GM21423 (cell line): ENCODE results near the gene DIAPH1.

Source experiments
- ATAC-seq: cut with Tn5 transposase; IDR thresholded peaks from one replicate; pipeline ENCODE4 v1.9.1; 2021; ENCODE audit warnings: mild to moderate bottlenecking, moderate library complexity; ENCODE audit not compliant: unreplicated experiment

Gene DIAPH1

DNA sequence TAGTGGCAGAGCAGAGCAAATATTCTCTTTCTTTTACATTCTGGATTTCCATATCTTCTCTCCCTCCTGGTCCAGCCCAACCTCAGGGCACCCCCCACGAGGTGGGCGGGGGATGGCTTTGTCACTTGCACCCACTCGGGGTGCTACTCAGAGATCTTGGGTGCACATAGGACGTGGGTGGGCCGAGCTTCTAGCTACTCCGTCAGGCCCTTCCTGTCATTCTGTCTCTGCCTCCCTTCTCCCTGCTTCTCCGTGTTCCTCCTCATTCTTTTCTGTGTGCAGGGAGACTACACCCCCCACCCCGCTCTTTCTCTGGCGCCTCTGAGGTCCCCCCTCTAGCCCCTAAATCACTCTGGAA lies 110.4 kb downstream of the DIAPH1 start:
- ATAC-seq, result no peak

DNA sequence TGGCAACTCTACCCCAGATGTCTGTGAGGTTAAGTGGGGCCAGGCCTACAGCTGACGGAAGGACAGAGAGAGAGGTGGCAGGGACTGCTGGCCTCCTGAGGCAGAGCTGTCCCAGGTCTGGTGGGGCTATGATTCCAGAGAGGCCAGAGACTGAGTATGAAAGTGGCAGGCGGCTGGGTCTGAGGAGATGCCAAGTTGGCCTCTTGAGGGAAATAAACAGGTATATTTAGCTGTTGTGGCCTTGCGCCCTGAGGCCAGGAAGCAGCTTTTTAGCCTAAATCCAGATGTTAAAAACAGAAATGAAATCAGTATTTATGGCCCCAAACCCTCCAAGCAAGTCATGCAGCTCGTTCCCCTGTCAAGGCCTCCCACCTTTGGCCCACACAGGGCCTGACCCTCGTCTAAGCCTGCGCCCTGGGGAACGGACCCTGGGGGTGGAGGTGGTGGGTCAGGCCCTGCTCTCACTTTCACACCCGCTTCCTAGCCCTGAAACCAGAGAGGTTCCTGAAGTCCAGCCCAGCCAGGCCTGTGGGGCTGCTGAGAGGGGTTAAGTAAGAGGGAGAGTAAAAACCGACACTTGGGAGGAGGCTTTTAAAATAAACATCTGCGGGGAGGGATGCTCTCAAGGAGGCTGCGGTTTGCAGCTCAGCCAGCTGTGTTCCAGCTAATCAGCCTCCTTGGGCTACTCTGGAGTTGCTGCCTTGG lies 111.3 kb downstream of the DIAPH1 start:
- peak; percentile 44 for ATAC-seq

DNA sequence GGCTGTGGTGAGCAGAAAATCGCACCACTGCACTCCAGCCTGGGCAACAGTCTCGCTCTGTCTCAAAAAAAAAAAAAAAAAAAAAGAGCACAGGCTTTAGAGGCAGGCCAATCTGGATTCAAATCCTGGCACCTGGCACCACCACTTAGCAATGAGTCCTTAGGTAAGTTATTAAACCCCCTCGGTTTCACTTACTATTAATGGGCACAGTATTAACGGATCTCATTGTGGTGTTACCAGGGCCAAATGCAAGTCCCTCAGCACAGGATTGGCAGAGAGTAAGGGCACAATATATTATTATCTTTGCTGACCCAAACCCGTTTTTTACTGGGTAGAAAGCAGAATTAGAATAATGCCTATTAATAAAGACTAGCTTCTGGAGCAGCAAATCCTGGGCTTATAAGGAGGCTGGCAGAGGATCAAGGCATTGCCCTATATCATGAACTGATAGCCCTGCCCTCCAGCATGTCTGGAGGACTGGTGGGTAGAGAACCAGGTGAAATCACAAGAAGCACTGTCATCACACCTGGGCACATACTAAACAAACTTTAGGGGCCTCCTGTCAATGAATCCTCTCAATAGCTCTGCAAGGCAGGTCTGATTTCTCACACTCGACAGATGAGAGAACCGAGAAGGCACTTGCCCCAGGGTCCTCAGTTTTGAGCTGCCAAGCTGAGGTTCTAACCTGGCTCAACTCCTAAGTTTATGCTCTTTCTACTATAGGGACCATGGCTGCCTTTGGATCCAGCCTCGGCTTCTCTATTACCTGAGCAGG lies 112.2 kb downstream of the DIAPH1 start:
- no peak for ATAC-seq

DNA sequence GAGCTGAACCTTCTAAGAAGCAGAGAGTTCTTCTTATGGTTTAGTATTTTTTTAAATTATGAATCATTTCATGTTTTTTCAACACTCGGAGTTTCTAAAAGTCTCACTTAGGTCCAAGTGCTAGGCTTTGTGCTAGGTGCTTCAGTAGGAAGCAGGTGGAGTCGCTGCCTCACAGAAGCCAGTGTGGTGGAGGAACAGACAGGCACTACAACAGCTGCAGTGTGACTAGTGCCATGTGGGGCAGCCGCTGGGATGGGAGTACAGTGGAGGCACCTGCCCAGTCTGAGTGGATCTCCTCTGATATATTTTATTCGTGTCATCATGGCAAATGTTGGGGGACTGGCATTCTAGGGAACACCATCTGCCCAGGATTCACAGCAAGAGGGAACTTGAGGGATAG lies 114.6 kb downstream of the DIAPH1 start:
- ATAC-seq, result no peak

DNA sequence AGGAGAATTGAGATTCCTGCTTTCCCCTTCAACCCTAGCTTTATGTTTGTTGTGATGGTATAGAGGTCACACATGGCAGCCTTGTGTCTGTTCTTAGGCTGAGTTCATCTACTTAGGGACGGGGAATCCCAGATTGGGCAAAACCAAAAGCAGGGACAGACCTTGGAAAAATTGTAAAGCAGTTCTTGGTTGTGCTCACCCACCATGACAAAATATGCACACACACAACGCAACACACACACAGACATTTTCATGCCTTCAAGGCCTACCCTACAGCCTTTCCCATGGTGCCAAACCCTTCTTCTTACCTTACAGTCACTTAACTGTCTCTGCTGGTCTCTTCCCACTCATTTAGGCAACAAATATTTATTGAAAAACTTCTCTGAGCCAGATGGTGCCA lies 115.1 kb downstream of the DIAPH1 start:
- no peak for ATAC-seq

DNA sequence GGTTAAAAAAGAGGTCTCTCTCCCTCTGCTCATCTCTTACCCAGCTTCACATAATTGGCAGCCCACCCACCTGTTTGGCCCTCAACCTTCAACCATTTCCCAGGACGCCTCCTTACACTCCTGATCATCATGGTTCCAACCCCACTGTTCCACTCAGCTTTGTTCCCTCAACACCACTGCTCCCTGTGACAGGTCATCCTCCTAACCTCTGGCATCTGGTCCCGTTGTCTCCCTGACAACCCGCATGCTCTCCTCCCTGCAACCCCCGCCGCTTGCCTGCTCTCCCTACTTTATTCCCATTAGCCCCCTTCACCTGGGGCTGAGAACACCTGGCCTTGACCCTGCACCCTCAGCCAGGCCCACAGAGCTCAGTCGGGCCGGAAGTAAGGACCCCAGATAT lies 117.0 kb downstream of the DIAPH1 start:
- ATAC-seq, result no peak

DNA sequence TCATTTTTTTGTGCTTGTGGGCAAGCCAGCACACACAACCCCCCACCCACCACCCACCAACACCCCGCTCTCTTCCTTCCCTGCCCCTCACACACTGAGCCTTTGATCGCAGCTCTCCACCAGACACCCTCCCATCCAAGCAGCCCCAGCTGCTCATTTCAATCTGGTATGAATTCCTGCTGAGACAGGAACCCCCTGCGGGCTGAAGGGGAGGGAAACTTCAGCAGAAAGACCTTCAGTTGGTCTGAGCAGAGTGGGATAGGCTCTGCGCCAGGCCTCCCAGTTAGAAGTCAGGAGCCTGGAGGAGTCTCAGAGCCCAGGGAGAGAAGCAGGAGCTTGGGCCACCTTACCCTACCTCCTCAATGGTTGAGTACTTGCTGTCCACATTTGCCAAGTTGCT lies 122.8 kb downstream of the DIAPH1 start:
- no peak for ATAC-seq

DNA sequence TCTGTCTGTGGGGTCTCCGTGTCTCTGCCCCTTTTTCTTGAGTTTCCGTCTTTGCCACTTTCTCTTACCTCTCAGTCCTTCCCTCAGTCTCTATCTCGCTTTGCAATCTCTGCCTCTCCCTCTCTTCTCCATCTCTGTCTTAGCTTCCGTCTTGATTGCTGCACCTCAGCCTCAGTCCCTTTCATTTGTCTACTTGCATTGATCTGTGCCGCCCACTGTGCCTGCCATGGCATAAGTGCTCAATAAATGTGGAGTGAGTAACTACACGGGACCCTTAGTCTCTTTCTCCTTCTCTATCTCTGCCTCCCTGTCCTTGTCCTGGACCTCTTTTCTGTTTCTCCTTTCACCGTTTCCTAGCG lies 123.4 kb downstream of the DIAPH1 start:
- no peak for ATAC-seq

DNA sequence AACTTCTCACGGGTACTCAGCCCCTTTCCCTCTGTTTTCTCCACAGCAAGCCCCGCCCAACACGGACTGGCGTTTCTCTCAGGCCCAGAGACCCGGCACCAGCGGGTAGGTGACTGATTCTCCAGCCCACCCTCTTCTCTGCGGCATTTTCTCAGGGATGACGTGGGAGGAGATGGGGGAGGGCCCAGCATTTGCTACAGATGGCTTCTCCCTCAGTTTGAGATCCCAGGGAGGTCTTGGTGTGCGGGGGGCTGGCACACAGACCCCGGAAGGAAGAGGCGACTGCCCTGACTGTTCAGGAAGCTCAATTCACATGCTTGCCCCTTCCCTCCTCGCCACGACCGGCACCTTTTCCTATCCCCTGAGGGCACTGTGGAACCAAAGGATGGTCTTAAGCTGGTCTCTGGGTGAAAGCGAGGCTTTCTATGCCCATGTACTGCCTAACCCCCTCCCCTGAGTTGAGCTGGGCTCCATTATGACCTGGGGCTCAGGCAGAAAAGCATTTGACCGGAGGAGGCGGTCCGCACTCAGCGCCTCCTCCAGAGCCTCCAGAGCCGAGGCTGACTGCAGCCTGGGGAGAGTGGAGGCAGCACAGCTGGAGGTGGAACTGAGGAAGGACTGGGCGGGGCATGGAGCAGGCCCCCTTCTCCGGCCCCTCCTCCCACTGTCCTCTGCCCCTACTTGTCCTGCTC lies 123.9 kb downstream of the DIAPH1 start:
- ATAC-seq, result no peak

DNA sequence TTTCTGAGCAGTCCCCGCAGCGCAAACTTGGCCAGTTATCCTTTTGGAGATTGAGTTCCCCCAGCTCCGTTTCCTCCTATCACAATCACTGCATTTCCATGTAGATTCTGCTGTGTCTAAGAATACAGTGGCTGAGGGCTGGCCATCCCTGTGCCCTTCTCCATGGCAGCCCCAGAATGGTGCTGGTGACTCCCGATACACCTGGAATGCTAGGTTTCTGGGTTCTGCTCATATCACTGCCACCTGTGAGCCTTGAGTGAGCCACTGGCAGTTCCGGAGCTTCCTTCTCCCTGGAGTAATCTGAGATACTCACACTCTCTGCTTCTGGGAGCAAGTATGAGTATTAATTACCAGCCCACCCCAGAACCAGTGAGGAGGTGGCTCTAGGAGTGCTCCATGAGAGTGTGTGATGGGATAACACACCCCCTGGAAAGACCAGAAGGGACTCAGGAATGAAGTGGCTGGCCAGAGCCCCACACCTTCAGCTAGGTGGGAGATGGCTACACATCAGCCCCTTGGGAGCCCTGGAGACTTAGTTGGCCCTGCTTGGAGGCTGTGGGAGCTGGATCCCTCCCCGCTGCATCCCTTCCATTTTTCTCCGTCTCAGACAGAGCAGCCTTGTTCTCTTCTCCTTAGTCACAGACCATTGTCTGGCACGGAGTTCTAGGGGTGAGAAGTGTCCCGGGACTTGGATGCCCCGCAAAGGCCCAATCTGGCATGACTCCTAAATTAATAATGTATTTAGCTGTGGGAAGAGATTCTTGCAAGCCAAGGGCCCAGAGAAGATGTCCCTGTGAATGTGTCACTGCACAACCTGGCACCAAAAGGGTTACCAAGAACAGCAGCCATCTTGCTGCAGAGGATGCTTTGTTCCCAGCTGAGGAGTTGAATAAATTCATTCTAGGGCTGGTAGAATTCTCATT lies 125.0 kb downstream of the DIAPH1 start:
- no peak for ATAC-seq

DNA sequence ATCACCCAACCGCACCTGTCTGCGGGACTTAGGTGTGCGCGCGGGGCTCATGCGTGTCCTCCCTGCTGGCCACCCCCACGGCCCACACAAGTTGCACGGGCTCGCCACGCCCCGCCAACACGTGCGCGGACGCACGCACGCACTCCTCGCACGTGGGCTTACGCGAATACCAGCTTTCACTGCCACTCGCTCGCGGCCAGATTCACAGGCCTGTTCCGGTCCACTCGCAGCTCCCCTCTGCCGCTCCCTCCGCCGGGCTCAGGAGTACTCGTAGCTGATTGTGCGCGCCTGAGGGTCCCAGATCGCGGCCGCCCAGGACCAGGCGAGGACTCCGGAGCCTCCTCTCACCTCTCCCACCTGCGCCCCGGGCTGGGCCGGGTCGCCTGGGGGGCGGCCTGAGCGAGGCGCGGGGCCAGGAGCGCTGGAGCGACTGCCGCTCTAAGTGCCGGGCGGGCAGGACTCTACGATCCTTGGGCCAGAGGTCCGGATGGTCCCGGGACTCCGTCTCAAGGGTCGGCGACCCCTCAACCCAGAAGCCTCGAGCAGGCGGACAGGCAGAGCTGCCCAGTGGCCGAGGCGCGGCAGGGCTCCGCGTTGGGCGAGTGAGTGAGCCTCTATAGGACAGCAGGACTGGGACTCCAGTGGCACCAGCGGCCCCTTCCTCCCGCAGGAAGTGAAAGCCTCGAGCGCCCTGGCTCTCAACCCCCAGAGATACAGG lies 126.5 kb downstream of the DIAPH1 start:
- no peak for ATAC-seq

DNA sequence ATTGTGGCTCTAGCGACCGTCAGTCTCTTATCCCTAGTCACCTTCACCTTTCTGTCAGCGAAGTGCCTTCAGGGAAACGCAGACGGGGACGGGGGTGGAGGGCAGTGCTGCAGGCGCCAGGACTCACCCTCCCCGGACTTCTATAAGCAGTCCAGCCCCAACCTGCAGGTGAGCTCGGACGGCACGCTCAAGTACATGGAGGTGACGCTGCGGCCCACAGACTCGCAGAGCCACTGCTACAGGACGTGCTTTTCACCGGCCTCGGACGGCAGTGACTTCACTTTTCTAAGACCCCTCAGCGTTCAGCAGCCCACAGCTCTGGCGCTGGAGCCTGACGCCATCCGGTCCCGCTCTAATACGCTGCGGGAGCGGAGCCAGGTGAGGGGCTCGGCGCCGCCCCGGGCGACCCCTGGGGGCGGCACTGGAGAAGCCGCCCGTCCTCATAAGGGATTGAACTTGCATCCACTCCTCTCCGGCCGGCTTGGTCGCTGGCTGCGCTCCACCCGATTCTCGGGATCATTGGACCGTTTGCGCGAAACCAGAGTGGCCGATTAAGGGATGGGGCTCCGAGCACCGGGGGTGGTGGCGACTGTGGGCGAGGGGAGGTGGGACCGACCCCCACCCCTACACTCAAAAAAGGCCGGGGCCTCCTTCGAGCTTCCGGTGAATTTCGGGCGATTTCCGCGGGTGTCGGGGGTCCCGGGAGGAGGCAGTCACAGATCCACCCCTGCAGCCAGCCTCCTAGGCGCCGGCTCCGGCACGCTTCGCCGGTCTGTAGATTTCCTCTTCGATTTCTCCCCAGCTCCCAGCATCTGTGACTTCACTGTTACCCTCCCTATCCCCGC lies 127.3 kb downstream of the DIAPH1 start:
- no peak for ATAC-seq

DNA sequence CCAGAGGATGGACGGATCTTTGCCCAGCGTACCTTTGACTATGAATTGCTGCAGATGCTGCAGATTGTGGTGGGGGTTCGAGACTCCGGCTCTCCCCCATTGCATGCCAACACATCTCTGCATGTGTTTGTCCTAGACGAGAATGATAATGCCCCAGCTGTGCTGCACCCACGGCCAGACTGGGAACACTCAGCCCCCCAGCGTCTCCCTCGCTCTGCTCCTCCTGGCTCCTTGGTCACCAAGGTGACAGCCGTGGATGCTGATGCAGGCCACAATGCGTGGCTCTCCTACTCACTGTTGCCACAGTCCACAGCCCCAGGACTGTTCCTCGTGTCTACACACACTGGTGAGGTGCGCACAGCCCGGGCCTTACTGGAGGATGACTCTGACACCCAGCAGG lies 128.0 kb downstream of the DIAPH1 start:
- no peak for ATAC-seq

DNA sequence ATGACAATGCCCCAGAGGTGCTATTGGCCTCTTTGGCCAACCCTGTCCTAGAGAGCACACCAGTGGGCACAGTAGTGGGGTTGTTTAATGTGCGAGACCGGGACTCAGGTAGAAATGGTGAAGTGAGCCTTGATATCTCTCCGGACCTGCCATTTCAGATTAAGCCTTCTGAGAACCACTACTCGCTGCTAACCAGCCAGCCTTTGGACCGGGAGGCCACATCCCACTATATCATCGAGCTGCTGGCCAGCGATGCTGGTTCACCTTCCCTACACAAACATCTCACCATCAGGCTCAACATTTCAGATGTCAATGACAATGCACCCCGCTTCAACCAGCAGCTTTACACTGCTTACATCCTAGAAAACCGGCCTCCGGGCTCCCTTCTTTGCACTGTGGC lies 128.5 kb downstream of the DIAPH1 start:
- no peak for ATAC-seq

DNA sequence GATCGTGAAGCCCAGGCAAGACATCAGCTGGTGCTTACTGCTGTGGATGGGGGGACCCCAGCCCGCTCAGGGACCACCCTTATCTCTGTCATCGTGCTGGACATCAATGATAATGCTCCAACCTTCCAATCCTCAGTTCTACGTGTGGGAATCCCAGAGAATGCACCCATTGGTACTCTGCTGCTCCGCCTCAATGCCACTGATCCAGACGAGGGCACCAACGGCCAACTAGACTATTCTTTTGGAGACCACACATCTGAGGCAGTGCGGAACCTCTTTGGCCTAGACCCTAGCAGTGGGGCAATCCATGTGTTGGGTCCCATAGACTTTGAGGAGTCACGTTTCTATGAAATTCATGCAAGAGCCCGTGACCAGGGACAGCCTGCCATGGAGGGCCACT lies 129.0 kb downstream of the DIAPH1 start:
- ATAC-seq, result no peak

DNA sequence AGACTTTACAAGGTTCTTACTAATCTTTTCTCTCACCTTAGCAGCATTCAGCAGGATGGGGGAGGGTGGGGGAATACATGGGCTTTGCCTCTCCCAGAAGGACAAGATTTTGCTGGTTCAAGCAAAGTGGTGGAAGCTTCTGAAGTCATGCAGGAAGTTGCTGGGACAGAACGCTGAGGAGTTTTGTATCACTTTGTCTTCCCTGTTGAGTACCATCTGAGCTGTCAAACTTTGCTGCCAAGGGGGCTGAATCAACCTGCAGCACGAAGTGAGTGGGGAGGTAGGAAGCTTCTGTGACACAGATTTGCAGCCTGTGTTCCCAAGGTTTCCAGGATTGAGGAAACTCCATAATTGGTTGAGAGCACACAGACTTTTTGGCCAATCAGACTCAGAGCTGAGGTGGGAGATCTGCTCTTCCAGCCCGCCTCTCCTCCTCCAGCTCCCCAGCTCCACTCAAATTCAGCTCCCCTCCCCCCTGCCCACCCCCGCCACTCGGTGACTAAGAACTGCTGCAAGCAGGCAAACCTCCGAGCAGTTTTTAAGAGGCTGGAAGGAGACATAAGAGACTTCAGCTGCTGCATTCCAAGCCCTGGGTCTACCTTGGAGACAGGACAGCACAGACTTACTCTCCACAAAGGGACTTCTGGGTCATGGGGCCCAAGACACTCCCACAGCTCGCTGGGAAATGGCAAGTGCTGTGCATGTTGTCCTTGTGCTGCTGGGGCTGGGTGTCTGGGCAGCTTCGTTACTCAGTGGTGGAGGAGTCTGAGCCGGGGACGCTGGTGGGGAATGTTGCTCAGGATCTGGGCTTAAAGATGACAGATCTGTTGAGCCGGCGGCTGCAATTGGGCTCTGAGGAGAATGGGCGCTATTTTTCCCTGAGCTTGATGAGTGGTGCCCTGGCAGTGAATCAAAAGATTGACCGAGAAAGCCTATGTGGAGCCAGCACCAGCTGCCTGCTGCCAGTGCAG lies 129.9 kb downstream of the DIAPH1 start, which contains the start of gene PCDHGC5:
Gene PCDHGC5 (plus strand): TSS at position 491 of the 971 bp plus-strand sequence. CDS start 160 bp downstream, at position 651.
- ATAC-seq, result no peak

DNA sequence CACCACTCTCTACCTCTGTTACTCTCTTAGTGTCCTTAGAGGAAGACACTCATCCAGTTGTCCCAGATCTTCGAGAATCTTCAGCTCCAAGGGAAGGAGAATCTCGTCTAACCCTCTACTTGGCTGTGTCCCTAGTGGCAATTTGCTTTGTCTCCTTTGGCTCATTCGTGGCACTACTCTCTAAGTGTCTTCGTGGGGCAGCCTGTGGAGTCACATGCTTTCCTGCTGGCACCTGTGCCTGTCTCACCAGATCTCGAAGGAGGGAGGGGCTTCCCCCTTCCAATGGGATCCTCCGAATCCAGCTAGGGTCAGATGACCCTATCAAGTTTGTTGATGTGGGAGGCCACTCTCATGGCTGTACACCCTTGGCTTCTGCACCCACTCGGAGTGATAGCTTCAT lies 131.7 kb downstream of the DIAPH1 start:
- ATAC-seq, result no peak

DNA sequence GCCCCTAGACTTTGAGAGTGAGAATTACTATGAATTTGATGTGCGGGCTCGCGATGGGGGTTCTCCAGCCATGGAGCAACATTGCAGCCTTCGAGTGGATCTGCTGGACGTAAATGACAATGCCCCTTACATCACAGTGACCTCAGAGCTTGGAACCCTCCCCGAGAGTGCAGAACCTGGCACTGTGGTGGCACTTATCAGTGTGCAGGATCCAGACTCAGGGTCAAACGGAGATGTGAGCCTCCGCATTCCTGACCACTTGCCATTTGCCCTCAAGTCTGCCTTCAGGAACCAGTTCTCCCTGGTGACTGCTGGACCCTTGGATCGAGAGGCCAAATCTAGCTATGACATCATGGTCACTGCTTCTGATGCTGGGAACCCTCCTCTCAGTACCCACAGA lies 132.7 kb downstream of the DIAPH1 start:
- ATAC-seq, result no peak
